Activated naive CD4-positive, alpha-beta T cell treated with anti-CD3 and anti-CD28 coated beads for 36 hours (primary cell): ENCODE measurements around the gene MYH6. TPM values are rescaled to one million over a fixed set of nuclear protein-coding genes. Genes with fewer than 3 reads are reported as not detected.
"Not testable (repeated sequence)": the region's sequence is repeated elsewhere in the genome, so short reads cannot be mapped to it uniquely, and the experiment has no call there.

ENCODE experiments used
- CTCF ChIA-PET: fragments of 350-600 bp; sonication (Branson Sonifier 250); formaldehyde crosslinking; loops from one replicate; lab custom pipeline; 2021; ENCODE audit warnings: antibody characterized with exemption; lab: Charles Lee
- DNase-seq: peaks from one replicate; pipeline ENCODE4 v3.0.0-alpha.2; 2020
- H3K27ac Mint-ChIP-seq: one replicate; pipeline ENCODE4 v1.8.0; 2021; ENCODE audit warnings: mild to moderate bottlenecking, mixed read lengths
- H3K27me3 Mint-ChIP-seq: one replicate; pipeline ENCODE4 v1.8.0; 2021; ENCODE audit warnings: low read depth, mixed read lengths
- H3K36me3 Mint-ChIP-seq: one replicate; pipeline ENCODE4 v1.8.0; 2021; ENCODE audit warnings: low read depth, mixed read lengths
- H3K4me1 Mint-ChIP-seq: one replicate; pipeline ENCODE4 v1.8.0; 2021; ENCODE audit warnings: low read depth, mixed read lengths
- H3K4me3 Mint-ChIP-seq: one replicate; pipeline ENCODE4 v1.8.0; 2021; ENCODE audit warnings: mild to moderate bottlenecking, moderate library complexity, mixed read lengths
- H3K9me3 Mint-ChIP-seq: one replicate; pipeline ENCODE4 v1.8.0; 2021; ENCODE audit warnings: mixed read lengths
- intact Hi-C: fragments of 100-400 bp; cut with micrococcal nuclease; formaldehyde crosslinking; loops from one replicate; pipeline ENCODE4 v1.15.1; 2023
- total RNA-seq, 2 experiments: library from RNA; stranded (reverse); gene quantifications; one replicate each; pipeline ENCODE4 v1.2.3, GENCODE V29; 2021

The MYH6 gene
- total RNA-seq, 2 experiments from 2014 or later: not detected

DNA sequence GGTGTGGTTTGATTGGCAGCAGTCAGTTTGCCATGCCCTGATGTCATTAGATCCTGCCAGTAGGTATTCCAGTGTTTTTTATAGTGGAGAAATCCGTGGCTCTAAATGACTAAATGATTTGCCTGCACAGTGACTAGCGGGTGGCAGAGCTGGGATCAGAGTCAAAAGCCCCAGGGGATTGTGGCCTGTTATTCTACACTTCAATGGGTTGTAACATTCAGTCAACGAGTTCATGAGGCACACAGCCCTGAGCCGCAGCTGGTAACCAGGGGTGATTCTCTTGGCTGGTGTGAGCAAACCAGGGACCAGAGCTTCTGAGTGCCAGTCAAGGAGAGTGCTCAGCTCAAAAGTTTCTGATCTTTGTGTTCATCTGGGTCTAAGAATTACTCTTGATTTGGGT, 1.8 kb downstream of the MYH6 start:
- no peaks in the 10 kb centered on the region for H3K27me3 Mint-ChIP-seq
- H3K27ac Mint-ChIP-seq: no peak overlapping the region
- H3K4me1 Mint-ChIP-seq: no peaks in the 10 kb centered on the region
- no peak for DNase-seq
- H3K9me3 Mint-ChIP-seq: no peaks in the 10 kb centered on the region
- CTCF ChIA-PET: no interaction called here
- no peak overlapping the region for H3K4me3 Mint-ChIP-seq
- H3K36me3 Mint-ChIP-seq: no peaks in the 10 kb centered on the region
- intact Hi-C loops: no loop called here

DNA sequence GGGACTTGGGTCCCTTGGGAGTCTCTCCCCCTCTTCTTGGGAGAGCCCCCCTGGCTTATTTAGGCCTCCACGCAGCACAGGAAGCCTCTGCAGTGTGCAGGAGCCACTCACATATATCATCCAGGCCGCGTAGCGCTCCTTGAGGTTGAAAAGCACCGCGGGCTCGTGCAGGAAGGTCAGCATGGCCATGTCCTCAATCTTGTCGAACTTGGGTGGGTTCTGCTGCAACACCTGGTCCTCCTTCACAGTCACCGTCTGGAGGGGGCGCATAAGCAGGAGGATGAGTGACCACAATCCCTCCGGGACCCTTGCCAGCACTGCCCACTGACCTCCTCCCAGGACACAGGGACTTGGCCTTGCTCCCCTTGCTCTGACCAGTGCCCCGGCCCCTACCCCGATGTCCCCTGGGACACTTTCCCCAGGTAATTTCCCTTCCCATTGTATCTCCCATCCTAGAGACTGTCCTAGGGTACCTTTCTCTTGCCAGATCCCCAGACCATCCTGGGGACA, 2.5 kb downstream of the MYH6 start:
- Mint-ChIP-seq H3K36me3 (no peaks in the 10 kb centered on the region), H3K9me3 (no peaks in the 10 kb centered on the region), H3K27me3 (no peaks in the 10 kb centered on the region), H3K4me1 (no peaks in the 10 kb centered on the region), H3K27ac (no peak overlapping the region), H3K4me3 (no peak overlapping the region)
- intact Hi-C loops: no loop called here
- CTCF ChIA-PET: no interaction called here
- no peak for DNase-seq

DNA sequence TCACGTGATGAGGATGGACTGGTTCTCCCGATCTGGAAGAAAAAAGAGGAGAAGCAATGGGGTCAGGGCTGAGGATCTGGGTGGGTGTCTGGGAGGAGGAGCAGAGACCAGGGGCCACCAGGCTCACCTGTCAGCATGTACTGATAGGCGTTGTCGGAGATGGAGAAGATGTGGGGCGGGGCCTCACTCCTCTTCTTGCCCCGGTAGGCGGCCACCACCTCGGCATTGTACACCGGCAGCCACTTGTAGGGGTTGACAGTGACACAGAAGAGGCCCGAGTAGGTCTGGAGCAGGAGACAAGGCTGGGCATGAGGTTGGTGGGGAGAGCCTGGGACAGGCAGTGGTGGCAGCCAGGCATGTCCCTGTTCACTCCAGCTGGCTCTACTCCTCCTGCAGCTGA, 3.0 kb downstream of the MYH6 start:
- Mint-ChIP-seq H3K27me3 (no peaks in the 10 kb centered on the region), H3K4me1 (no peaks in the 10 kb centered on the region), H3K36me3 (no peaks in the 10 kb centered on the region), H3K4me3 (no peak overlapping the region), H3K27ac (no peak overlapping the region), H3K9me3 (no peaks in the 10 kb centered on the region)
- intact Hi-C loops: no loop called here
- CTCF ChIA-PET: no interaction called here
- no peak for DNase-seq

DNA sequence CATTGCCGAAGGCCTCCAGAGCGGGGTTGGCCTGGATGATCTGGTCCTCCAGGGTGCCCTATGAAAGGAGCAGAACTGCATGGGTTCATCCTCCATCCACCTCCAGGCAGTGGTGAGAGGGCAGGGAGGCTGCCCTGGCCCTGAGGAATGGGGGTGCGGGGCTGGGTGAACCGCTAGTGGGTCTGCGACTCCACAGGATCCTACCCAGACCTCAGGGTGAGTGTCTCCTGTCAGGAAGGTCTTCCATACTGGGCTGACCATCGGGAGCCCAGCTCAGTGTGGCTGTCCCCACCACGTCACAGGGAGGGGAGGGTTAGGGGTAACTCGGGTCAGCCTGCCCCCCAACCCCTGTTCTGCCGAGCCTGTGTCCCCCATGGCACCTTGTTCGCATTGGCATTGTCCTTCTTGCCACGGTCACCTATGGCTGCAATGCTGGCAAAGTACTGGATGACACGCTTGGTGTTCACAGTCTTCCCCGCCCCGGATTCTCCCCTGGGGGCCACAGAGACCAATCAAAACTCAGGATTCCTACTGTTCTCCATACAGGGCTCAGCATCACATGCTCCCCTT, 3.7 kb downstream of the MYH6 start:
- CTCF ChIA-PET: no interaction called here
- Mint-ChIP-seq H3K4me1 (no peaks in the 10 kb centered on the region), H3K4me3 (no peak overlapping the region), H3K36me3 (no peaks in the 10 kb centered on the region), H3K27ac (no peak overlapping the region), H3K27me3 (no peaks in the 10 kb centered on the region), H3K9me3 (no peaks in the 10 kb centered on the region)
- intact Hi-C loops: no loop called here
- no peak for DNase-seq

DNA sequence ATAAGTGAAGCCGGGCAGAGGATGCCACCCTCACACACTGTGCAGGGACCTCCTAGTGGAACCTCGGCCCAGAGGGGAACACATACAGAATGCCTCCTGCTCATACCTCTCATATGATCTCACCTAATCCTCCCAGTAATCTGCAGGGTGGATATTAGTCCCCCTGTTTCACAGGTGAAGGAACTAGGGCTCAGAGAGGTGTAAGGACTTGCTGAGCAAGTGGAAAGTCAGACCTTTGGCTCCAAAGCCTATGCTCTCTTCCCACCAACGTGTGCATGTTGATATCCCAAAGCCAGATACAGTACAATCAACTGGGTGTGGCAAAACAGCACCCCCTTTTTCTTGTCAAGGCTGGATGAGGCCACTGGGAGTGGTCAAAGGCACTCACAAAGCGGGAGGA, 4.2 kb downstream of the MYH6 start:
- no peaks in the 10 kb centered on the region for H3K27me3 Mint-ChIP-seq
- no peaks in the 10 kb centered on the region for H3K36me3 Mint-ChIP-seq
- no peaks in the 10 kb centered on the region for H3K4me1 Mint-ChIP-seq
- H3K9me3 Mint-ChIP-seq: no peaks in the 10 kb centered on the region
- DNase-seq: no peak
- intact Hi-C loops: no loop called here
- CTCF ChIA-PET: no interaction called here
- H3K27ac Mint-ChIP-seq: no peak overlapping the region
- H3K4me3 Mint-ChIP-seq: no peak overlapping the region

DNA sequence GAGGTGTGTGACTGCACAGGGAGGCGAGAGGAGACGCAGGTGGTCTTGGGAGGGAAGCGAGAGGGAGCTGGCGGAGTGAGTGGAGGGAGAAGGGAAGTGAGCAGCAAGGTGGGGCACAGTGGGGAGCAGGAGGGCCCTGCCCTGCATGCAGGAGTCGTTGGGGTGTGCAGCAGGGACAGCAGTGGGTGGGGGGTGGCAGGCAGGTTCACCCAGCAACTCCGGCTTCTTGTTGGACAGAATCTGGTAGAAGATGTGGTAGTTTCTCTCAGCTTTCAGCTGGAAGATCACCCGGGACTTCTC, 5.0 kb downstream of the MYH6 start:
- no peak overlapping the region for H3K4me3 Mint-ChIP-seq
- H3K36me3 Mint-ChIP-seq: no peaks in the 10 kb centered on the region
- DNase-seq: no peak
- no peaks in the 10 kb centered on the region for H3K4me1 Mint-ChIP-seq
- intact Hi-C loops: no loop called here
- H3K27ac Mint-ChIP-seq: no peak overlapping the region
- peaks cover 2% of the 10 kb centered on the region for H3K27me3 Mint-ChIP-seq
- CTCF ChIA-PET: no interaction called here
- H3K9me3 Mint-ChIP-seq: no peaks in the 10 kb centered on the region

DNA sequence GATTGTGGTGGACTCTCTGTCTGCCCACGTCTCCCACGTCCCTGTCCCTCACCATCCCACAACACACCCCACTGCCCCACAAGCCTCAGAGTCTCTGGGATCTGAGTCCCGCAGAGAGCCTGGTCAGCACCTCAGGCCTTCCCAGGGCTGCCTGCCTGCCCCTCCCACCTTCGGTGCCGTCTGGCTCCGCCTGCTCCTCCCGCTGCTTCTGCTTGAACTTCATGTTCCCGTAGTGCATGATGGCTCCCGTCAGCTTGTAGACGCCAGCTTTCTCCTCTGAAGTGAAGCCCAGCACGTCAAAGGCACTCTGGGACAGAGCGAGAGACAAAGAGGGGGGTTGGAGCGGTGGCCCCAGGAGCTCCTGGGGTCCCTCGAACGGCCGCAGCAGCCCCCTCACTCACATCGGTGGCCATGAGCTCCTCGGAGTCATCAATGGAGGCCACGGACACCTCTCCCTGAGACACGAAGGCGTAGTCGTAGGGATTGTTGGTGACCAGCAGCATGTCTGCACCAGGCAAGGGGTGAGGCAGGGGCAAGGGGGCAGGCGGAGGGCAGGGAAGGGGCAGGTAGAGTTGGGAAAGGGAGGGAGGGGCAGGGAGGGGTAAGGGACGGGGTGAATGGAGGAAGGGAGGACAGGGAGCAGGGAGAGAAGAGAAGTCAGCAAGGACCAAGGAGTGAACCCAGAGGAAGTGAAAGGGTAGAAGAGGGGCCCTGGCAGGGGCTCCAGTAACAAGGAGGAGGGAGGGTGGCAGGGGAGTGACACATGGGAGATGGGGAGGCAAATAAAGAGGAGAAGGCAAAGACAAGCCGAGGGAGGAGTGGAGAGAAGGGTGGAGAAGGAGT, 5.6 kb downstream of the MYH6 start:
- no peak overlapping the region for H3K4me3 Mint-ChIP-seq
- H3K9me3 Mint-ChIP-seq: no peaks in the 10 kb centered on the region
- intact Hi-C loops: no loop called here
- no peak overlapping the region for H3K27ac Mint-ChIP-seq
- CTCF ChIA-PET: no interaction called here
- no peak for DNase-seq
- peaks cover 2% of the 10 kb centered on the region for H3K27me3 Mint-ChIP-seq
- H3K36me3 Mint-ChIP-seq: no peaks in the 10 kb centered on the region
- no peaks in the 10 kb centered on the region for H3K4me1 Mint-ChIP-seq

DNA sequence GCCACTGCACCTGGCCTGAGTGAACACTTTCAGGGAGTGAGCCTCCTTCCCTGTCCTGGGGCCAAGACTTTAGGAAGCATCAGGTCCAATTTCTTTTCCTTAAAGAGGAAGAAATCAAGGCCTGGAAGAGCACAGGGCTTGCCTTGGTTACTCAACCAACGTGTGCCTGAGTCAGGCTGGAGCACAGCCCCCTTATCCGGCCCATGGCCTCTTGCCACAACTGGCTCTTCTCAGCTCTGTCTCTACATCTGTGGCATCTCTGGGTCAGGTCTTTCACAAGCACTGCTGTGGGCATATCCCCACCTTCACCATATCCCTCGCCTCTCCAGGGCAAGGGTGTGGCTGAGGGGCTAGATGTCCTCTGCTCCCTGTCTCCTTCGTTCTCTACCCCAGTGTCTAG, 6.8 kb downstream of the MYH6 start:
- intact Hi-C loops: no loop called here
- no peak for DNase-seq
- Mint-ChIP-seq H3K4me3 (no peak overlapping the region), H3K27ac (no peak overlapping the region), H3K9me3 (no peaks in the 10 kb centered on the region), H3K27me3 (peaks cover 2% of the 10 kb centered on the region), H3K36me3 (no peaks in the 10 kb centered on the region), H3K4me1 (no peaks in the 10 kb centered on the region)
- CTCF ChIA-PET: no interaction called here

DNA sequence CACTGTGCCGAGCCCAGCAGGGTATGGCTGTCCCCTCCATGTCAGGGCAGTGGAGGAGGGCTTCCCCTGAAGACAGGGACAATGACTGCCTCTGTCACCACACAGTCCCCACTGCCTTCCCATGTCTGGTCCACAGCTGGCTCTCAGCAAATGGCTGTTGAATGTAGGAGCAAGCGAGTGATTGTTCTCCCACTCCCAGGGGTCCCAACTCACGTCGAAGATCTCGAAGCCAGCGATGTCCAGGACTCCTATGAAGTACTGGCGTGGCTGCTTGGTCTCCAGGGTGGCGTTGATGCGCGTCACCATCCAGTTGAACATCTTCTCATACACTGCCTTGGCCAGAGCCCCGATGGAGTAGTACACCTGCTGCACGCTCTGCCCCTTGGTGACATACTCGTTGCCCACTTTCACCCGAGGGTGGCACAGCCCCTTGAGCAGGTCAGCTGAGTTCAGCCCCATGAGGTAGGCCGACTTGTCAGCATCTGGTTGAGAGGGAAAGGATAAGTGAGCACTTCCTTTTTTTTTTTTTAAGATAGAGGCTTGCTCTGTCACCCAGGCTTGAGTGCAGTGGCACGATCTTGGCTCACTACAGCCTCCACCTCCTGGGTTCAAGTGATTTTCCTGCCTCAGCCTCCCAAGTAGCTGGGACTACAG, 7.5 kb downstream of the MYH6 start:
- H3K27me3 Mint-ChIP-seq, H3K27ac Mint-ChIP-seq, intact Hi-C loops, DNase-seq, H3K36me3 Mint-ChIP-seq, H3K4me3 Mint-ChIP-seq, H3K9me3 Mint-ChIP-seq, H3K4me1 Mint-ChIP-seq: not testable (repeated sequence)
- CTCF ChIA-PET: interaction anchor here (0.6 kb wide), 1 partner anchor 236 kb away, joined by 3 read pairs; the partner anchor contains the start of gene DHRS2

DNA sequence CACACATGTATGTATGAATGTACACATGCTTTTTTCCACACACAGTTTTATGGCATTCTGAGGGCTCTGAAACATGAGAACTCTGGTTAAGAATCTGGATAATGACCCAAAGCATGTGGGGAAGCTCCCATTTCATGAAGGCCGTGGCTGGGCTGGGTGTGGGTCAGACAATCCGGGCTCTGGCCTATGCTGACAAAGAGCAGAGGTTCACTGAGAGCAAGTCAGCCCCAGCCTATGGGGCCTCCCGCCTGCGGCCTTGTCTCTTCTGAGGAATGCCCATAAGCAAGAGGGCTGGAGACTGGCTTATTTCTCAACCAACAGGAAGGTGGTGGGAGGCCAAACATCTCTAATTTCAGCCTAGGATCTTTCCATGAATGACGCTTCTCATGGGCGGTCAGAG, 8.5 kb downstream of the MYH6 start:
- H3K27me3 Mint-ChIP-seq: peaks cover 2% of the 10 kb centered on the region
- intact Hi-C loops: no loop called here
- H3K36me3 Mint-ChIP-seq: no peaks in the 10 kb centered on the region
- no peaks in the 10 kb centered on the region for H3K9me3 Mint-ChIP-seq
- DNase-seq: no peak
- H3K4me3 Mint-ChIP-seq: no peak overlapping the region
- no peaks in the 10 kb centered on the region for H3K4me1 Mint-ChIP-seq
- no peak overlapping the region for H3K27ac Mint-ChIP-seq
- CTCF ChIA-PET: no interaction called here

DNA sequence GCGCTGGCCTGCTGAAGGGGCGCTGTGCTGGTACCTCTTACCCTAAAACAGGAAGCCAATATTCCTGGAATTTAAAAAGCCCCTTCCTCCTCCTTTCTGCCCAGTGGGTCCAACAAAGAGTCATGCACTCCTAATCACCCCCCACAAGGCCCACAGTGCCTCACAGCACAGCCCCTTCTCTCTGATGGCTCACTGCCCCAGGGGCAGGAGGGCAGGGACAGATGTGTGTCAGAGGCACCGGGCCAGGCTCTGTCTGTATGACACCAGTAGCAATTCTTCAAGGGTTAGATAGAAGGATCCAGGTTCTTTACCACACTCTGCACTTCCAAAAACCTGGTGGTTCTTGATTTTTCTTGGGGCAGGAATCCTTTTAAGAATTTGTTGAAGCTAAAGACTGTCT, 8.9 kb downstream of the MYH6 start:
- CTCF ChIA-PET: no interaction called here
- DNase-seq: no peak
- peaks cover 2% of the 10 kb centered on the region for H3K27me3 Mint-ChIP-seq
- no peaks in the 10 kb centered on the region for H3K4me1 Mint-ChIP-seq
- H3K27ac Mint-ChIP-seq: no peak overlapping the region
- H3K9me3 Mint-ChIP-seq: no peaks in the 10 kb centered on the region
- H3K36me3 Mint-ChIP-seq: no peaks in the 10 kb centered on the region
- H3K4me3 Mint-ChIP-seq: no peak overlapping the region
- intact Hi-C loops: no loop called here

DNA sequence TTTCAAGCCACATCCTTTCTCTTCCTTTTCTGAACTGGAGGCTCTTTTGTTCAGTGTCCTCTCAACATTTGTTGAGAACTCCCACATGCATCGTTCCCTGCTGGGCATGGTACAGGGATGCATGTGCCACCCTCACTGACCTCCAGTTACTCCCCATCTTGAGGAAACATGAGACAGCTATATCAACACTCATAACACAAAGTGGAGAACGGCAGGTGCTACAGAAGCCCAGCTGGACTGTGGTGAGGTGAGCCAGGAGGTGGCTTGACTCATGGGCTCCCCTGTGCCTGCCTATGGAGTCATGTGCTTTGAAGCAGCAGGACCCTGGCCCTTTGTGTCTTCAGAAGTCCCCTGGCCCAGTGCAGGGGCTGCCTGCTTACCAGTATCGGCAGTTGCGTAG, 9.7 kb downstream of the MYH6 start:
- CTCF ChIA-PET: no interaction called here
- peaks cover 2% of the 10 kb centered on the region for H3K27me3 Mint-ChIP-seq
- H3K27ac Mint-ChIP-seq: no peak overlapping the region
- H3K9me3 Mint-ChIP-seq: no peaks in the 10 kb centered on the region
- H3K4me1 Mint-ChIP-seq: no peaks in the 10 kb centered on the region
- intact Hi-C loops: no loop called here
- no peaks in the 10 kb centered on the region for H3K36me3 Mint-ChIP-seq
- no peak for DNase-seq
- no peak overlapping the region for H3K4me3 Mint-ChIP-seq
